Upper lobe of right lung (tissue), 1 donor: ENCODE results near the gene CCNDBP1. TPM values are rescaled to one million over a fixed set of nuclear protein-coding genes. Genes with fewer than 3 reads are reported as not detected.
"Not testable (repeated sequence)": the region's sequence is repeated elsewhere in the genome, so short reads cannot be mapped to it uniquely, and the experiment has no call there.

Experiments used
- ATAC-seq: fragments of 200-7000 bp; cut with Tn5 transposase; one replicate; pipeline ENCODE4 v1.9.1; 2020; ENCODE audit warnings: mild to moderate bottlenecking, moderate library complexity
- DNase-seq: peaks from one replicate; pipeline ENCODE4 v3.0.0-alpha.2; 2020
- H3K27ac ChIP-seq: fragments of 200-600 bp; one replicate; pipeline ENCODE4 v1.8.0; 2022
- H3K27me3 ChIP-seq: fragments of 200-600 bp; one replicate; pipeline ENCODE4 v1.8.0; 2022; ENCODE audit warnings: mild to moderate bottlenecking
- H3K36me3 ChIP-seq: fragments of 200-600 bp; one replicate; pipeline ENCODE4 v1.8.0; 2022
- H3K4me1 ChIP-seq: fragments of 200-600 bp; one replicate; pipeline ENCODE4 v1.8.0; 2022
- H3K4me3 ChIP-seq: fragments of 200-600 bp; one replicate; pipeline ENCODE4 v1.8.0; 2022; ENCODE audit warnings: mild to moderate bottlenecking
- H3K9me3 ChIP-seq: fragments of 200-600 bp; one replicate; pipeline ENCODE4 v1.8.0; 2022
- CTCF ChIP-seq: fragments of 200-600 bp; IDR thresholded peaks from one replicate; pipeline ENCODE4 v1.8.0; 2022; ENCODE audit warnings: antibody characterized with exemption
- intact Hi-C: fragments of 100-400 bp; cut with DNase I; formaldehyde crosslinking; loops from one replicate; pipeline ENCODE4 v1.11.0; 2022
- total RNA-seq: library from RNA; stranded (reverse); fragmentation: NEBNext Ultra II Directional; extraction: Animal tissue kit (Norgen Biotek cat#: 25700); gene quantifications from one replicate; pipeline ENCODE4 v1.2.1, GENCODE V29; 2021
- donor health status: DM: no; HTN: yes; CAD: no; lungs with severe emphysema.

The CCNDBP1 gene
- total RNA-seq, 1 donor from 2014 or later = 57.9 TPM

DNA sequence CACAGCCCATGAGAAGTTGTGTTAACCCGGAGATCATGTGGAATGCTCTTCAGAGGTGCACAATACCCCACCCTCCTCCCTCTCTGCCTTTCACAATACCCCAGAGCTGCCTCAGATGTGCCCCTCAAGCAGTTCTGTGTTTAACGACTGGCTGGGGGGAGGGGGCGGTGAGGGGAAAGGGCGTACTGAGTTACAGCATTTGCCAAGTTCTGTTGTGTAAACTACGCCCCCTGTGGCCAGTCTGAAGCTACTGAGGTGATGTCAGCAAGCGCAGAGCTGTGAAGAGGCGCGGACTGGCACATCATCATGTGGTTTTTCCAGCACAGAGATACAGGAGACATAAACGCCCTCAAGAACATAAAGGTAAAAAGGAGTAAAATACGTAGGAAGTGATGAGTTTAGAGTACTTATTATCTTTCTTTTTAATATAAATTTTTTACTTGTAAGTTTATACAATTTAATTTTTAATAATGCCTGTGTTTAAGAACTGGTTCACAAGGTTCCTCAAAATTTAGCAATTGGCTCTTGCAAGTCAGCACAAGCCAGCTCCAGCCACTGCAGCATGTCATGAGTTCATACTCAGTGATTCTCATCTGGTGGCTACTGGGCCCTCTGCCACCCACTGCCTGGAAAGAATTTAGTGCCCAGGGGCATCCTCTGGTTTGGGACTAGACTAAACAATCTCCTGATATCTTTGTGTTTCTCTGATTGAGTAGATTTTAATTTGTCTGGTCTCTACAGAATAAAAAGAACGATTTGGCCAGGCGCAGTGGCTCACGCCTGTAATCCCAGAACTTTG lies 33.9 kb downstream of the CCNDBP1 start:
- H3K4me1 ChIP-seq = no peaks in the 10 kb centered on the region
- ATAC-seq (no peak), DNase-seq (no peak)
- H3K27ac ChIP-seq = no peak overlapping the region
- intact Hi-C loops = no loop called here
- no peaks in the 10 kb centered on the region for H3K27me3 ChIP-seq
- peak; percentile 7 for TF ChIP-seq CTCF
- H3K36me3 ChIP-seq = no peaks in the 10 kb centered on the region
- no peaks in the 10 kb centered on the region for H3K9me3 ChIP-seq
- H3K4me3 ChIP-seq = no peak overlapping the region

DNA sequence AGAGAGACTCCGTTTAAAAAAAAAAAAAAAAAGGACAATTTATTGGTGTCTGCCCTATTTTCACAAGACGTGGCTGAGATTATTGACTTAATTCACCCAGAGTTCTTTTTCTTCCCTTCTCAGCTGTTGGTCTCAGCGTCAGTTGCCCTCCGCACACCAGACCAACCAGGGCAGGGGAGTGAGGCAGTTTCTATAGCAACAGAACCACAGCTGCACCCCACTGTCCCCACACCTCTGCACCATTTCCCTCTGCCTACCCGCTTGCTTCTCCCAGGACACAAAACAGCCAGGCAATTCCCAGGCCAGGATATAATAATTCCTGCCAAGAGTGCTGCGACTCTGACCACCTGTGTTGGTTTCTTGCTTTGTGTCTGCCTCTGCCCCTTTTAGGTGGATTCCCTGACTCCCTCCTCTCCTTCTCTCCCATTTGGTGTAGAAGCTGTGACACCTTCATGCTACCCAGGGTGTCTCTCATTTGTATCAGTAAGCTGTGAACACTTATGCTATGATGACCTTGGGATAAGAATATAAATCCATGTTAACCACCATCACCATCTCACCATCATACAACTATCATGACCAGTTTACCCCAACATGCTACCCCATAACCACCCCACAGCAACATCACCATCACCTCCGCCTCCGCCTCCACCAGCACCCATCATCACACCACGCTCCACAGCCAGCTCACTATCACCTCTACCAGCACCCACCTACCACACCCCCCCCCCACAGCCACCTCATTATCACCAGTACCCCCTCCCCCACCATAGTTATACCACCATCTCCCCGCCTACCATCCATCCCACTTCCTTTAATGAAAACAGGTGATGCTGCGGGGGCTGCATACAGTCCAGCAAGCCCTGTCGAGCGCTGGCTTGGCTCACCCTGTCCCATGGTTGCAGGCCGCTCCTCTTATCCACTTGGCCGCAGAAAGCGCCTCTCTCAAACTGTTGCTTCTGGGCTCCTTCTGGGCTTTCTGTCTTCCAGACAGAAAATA lies 35.0 kb downstream of the CCNDBP1 start:
- intact Hi-C loops = no loop called here
- ATAC-seq = no peak
- no peak for TF ChIP-seq CTCF
- no peak overlapping the region for H3K4me3 ChIP-seq
- H3K36me3 ChIP-seq = no peaks in the 10 kb centered on the region
- no peak for DNase-seq
- H3K27me3 ChIP-seq = no peaks in the 10 kb centered on the region
- H3K9me3 ChIP-seq = no peaks in the 10 kb centered on the region
- H3K27ac ChIP-seq = no peak overlapping the region
- no peaks in the 10 kb centered on the region for H3K4me1 ChIP-seq

DNA sequence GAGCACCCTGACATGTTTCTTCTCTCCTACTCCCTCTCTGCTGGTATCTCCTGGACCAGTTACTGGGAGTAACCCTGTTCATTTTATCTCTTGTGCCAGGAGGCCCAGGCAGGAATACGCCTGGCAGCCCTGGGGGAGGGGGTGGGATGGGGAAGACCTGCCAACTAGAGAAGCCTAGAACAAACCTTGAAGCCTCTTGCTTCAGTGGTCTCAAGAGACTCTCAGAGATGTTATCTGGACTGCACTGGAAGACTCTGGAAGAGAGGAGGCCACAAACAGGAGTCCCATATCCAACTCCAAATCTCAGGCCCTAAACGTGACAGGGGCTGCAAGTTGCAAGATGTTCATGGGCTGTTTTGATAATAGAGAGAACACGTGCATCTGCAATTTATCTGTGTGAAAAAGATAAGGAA lies 35.8 kb downstream of the CCNDBP1 start, which contains the start of gene EPB42:
TSS of gene EPB42 (minus strand) at position 28 of the 413 bp plus-strand sequence. CDS start 193 bp downstream, outside the sequence.
- no peak for TF ChIP-seq CTCF
- no peaks in the 10 kb centered on the region for H3K27me3 ChIP-seq
- intact Hi-C loops = no loop called here
- ATAC-seq (no peak), DNase-seq (no peak)
- H3K27ac ChIP-seq = no peak within 1 kb of the TSS
- no peaks in the 10 kb centered on the region for H3K9me3 ChIP-seq
- no peak within 1 kb of the TSS for H3K4me3 ChIP-seq
- H3K36me3 ChIP-seq = no peaks in the 10 kb centered on the region
- H3K4me1 ChIP-seq = no peaks in the 10 kb centered on the region

DNA sequence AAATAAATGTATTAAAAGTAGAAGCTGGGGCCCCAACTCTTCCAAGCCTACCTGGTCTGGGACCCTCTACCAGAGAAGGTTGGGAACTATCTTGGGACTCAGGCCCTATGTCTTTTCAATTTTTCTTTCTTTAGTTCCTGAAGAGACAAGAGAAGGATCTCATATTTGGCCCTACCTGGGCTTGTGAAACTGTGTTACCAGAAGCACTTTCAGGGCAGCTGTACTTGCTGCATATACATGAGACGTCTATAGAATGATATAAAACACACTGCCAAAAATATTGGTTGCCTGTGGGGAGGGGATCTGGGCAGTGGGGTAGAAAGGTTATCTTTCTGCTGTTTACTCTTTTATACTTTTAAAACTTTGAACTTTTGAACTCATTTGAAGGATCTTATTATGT lies 36.2 kb downstream of the CCNDBP1 start:
- H3K4me1 ChIP-seq = no peaks in the 10 kb centered on the region
- no peaks in the 10 kb centered on the region for H3K27me3 ChIP-seq
- H3K4me3 ChIP-seq = no peak overlapping the region
- DNase-seq = no peak
- no peaks in the 10 kb centered on the region for H3K36me3 ChIP-seq
- ATAC-seq = no peak
- H3K27ac ChIP-seq = no peak overlapping the region
- H3K9me3 ChIP-seq = no peaks in the 10 kb centered on the region
- no peak for TF ChIP-seq CTCF
- intact Hi-C loops = no loop called here

DNA sequence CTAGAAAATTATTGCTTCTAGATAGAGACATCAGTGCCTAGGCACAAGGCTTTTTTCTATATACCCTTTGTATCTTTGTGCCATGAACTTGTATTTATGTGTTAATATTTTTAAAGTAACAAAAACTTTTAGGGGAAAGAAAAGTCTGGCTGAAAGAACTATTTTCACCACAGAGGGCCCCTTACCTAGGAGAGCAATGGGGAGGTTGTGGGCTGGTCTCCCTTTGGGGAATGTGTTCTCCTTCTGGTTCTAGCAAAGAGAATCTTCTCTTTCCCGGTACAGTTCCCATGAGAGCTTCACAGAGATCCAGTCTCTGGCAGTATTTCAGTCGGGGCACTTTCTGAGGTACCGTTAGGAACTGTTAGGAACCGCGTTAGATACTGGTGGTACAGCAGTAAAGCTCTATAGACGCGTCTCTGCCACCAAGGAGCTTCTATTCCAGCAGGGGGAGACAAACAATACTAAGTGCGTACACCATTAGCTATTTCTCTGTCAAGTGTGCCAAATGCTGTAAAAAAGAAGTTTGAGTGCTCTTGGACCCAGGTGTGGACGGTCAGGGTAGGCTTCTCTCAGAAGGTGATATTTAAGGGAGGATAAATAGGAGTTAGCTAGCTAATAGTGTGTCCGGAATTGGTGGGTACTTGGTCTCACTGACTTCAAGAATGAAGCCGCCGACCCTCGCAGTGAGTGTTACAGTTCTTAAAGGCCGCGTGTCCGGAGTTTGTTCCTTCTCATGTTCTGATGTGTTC lies 40.2 kb downstream of the CCNDBP1 start:
- Histone ChIP-seq H3K27me3 (no peaks in the 10 kb centered on the region), H3K9me3 (no peaks in the 10 kb centered on the region), H3K36me3 (no peaks in the 10 kb centered on the region), H3K4me3 (no peak overlapping the region), H3K4me1 (no peaks in the 10 kb centered on the region), H3K27ac (no peak overlapping the region)
- intact Hi-C loops = loop anchor here (2.0 kb wide), 1 partner anchor 59 kb away; no protein-coding TSS in a partner anchor
- peak; percentile 74 for TF ChIP-seq CTCF
- DNase-seq = no peak
- ATAC-seq = peak; percentile 89

GRCh38 chr15:43225950-43226255 lies 40.7 kb downstream of the CCNDBP1 start:
- not testable (repeated sequence) for H3K9me3 ChIP-seq, H3K4me1 ChIP-seq

More at GRCh38 chr15:43225950-43226255, 40.7 kb downstream of the CCNDBP1 start:
- H3K4me3 ChIP-seq, DNase-seq, H3K27me3 ChIP-seq, H3K36me3 ChIP-seq, ATAC-seq, H3K27ac ChIP-seq: not testable (repeated sequence)
- intact Hi-C loops = loop anchor here (2.0 kb wide), 1 partner anchor 59 kb away; no protein-coding TSS in a partner anchor
